Measurements from ENCODE around the gene ISYNA1. TPM values are rescaled to one million over a fixed set of nuclear protein-coding genes. Genes with fewer than 3 reads are reported as not detected.

The ISYNA1 gene
- total RNA-seq, 2 experiments from 2014 or later: 26.7 to 33.5 TPM

DNA sequence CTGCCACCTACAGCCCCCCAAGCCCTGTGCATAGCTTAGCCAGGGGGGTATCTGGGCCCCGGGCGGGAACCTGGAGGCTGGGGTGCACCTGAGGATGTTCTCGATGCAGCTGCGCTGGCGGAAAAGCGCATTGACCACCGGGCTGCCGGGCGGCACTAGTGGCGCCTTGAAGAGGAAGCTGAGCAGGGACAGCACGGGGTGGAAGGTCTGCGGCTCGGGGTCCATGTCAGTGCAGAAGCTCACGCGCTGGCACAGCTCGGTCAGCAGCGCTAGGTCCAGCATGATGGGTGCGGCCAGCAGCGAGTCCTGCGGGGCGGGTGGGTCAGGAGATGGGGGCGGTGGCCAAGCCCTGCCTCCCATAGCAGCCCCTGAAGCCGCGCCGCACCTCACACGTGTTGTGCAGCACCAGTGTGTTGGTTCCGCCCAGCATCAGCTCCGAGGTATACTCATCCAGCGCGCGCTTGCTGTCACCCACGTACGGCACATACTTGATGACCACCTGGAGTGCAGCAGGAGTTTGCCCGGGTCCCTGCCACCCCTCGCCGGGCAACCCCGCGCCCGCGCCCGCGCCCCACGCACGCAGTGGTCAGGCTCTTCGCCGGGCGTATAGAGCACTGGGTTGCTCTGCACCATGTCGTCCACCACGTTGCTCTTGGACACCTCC lies 2.6 kb downstream of the ISYNA1 start:
- H3K4me3 Mint-ChIP-seq: no peak overlapping the region

DNA sequence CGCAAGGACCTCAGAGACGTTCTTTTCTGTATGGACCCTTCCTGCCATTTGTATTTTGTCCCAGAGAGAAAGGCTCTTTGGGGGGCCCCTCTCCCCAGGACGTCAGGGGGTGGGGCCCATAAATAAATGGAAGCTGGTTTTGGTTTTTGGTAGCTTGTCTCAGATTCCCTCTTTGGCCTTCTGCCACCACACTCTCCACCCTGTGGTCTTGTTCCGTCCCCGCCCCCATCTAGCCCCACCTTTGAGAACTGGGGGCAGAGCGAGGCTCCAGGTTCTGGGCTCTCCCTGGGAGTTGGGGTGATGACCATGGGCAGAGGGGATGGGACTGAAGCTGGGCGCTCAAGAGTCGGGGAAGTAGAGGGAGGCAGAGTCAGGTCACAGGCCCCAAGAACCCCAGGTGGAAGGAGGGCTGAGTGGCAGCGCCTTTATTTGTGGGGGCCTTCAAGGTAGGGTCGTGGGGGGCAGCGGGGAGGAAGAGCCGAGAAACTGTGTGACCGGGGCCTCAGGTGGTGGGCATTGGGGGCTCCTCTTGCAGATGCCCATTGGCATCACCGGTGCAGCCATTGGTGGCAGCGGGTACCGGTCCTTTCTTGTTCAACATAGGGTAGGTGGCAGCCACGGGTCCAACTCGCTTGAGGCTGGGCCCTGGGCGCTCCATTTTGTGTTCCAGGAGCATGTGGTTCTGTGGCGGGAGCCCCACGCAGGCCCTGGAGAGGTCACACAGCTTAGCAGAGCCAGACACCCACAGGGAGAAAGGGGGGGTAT lies 3.3 kb downstream of the ISYNA1 start:
- POLR2A ChIA-PET: no interaction called here
- H3K4me1 Mint-ChIP-seq (ENCODE audit: low read depth): peaks cover 53% of the 10 kb centered on the region
- no peaks in the 10 kb centered on the region for H3K9me3 Mint-ChIP-seq (ENCODE audit: insufficient read depth)
- CTCF ChIA-PET: interaction anchor here (0.7 to 1.0 kb wide), 2 partner anchors 16 to 86 kb away, joined by 3 read pairs; no protein-coding TSS in a partner anchor
- H3K27me3 Mint-ChIP-seq (ENCODE audit: low read depth): no peaks in the 10 kb centered on the region
- H3K36me3 Mint-ChIP-seq (ENCODE audit: low read depth): peaks cover 26% of the 10 kb centered on the region
- peak overlapping the region; percentile 20 for H3K27ac Mint-ChIP-seq
- ATAC-seq: no peak
- peak overlapping the region; percentile 50 for H3K4me3 Mint-ChIP-seq
- no peak for DNase-seq

More for the DNA sequence above, 2.6 kb downstream of the ISYNA1 start:
- Mint-ChIP-seq H3K27me3 (ENCODE audit: low read depth) (no peaks in the 10 kb centered on the region), H3K9me3 (ENCODE audit: insufficient read depth) (no peaks in the 10 kb centered on the region), H3K4me1 (ENCODE audit: low read depth) (peaks cover 47% of the 10 kb centered on the region), H3K36me3 (ENCODE audit: low read depth) (peaks cover 25% of the 10 kb centered on the region), H3K27ac (no peak overlapping the region)
- DNase-seq (no peak), ATAC-seq (no peak)
- POLR2A ChIA-PET: no interaction called here
- CTCF ChIA-PET: interaction anchor here (0.7 kb wide), 1 partner anchor 16 kb away, joined by 3 read pairs; no protein-coding TSS in a partner anchor

DNA sequence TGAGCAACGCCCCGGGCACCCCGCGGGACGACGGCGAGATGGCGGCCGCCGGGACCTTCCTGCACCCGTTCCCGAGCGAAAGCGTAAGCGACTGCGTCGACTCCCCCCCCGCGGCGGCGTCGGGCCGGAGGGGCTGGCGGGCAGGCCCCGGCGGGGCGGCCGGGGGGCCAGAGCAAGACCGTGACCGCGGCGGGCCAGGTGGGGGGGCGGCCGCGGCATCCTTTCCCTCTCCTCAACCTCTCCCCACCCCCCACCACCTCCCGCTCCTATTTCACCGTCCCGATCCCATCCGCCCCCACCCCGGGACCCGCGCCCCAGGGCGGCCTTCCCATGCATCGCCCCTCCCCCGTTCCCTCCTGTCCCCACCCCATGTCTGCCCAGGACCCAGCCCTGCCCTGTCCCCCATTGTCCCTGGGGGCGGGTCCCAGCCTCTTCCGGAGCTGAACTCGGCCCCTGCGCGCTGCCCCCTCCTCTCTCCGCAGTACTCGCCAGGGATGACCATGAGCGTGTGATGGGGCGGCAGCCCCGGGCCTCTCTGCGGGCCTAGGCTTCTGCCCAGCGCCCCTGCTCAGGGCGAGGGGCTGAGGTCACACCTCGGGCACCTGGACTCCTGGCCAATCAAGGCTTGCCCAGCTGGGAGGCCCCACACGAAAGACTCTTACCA lies 4.1 kb downstream of the ISYNA1 start:
- H3K9me3 Mint-ChIP-seq (ENCODE audit: insufficient read depth): no peaks in the 10 kb centered on the region
- no peak for DNase-seq
- CTCF ChIA-PET: interaction anchor here (1.0 to 1.3 kb wide), 2 partner anchors 46 to 87 kb away, joined by 3 read pairs; no protein-coding TSS in a partner anchor
- H3K4me1 Mint-ChIP-seq (ENCODE audit: low read depth): peaks cover 53% of the 10 kb centered on the region
- no peaks in the 10 kb centered on the region for H3K27me3 Mint-ChIP-seq (ENCODE audit: low read depth)
- peak overlapping the region; percentile 50 for H3K4me3 Mint-ChIP-seq
- H3K27ac Mint-ChIP-seq: peak overlapping the region; percentile 20
- H3K36me3 Mint-ChIP-seq (ENCODE audit: low read depth): peaks cover 26% of the 10 kb centered on the region
- POLR2A ChIA-PET: no interaction called here
- no peak for ATAC-seq

GRCh38 chr19:18433015-18433691 lies 4.8 kb downstream of the ISYNA1 start:
- H3K27ac Mint-ChIP-seq: no peak overlapping the region
- ChIA-PET POLR2A (no interaction called here), CTCF (interaction anchor here (1.0 to 1.4 kb wide), 3 partner anchors 45 to 155 kb away, joined by 3 to 4 read pairs (median 3); no protein-coding TSS in a partner anchor)
- H3K4me1 Mint-ChIP-seq (ENCODE audit: low read depth): peaks cover 58% of the 10 kb centered on the region
- no peak overlapping the region for H3K4me3 Mint-ChIP-seq
- ATAC-seq (no peak), DNase-seq (no peak)
- H3K9me3 Mint-ChIP-seq (ENCODE audit: insufficient read depth): no peaks in the 10 kb centered on the region
- peaks cover 27% of the 10 kb centered on the region for H3K36me3 Mint-ChIP-seq (ENCODE audit: low read depth)
- no peaks in the 10 kb centered on the region for H3K27me3 Mint-ChIP-seq (ENCODE audit: low read depth)

DNA sequence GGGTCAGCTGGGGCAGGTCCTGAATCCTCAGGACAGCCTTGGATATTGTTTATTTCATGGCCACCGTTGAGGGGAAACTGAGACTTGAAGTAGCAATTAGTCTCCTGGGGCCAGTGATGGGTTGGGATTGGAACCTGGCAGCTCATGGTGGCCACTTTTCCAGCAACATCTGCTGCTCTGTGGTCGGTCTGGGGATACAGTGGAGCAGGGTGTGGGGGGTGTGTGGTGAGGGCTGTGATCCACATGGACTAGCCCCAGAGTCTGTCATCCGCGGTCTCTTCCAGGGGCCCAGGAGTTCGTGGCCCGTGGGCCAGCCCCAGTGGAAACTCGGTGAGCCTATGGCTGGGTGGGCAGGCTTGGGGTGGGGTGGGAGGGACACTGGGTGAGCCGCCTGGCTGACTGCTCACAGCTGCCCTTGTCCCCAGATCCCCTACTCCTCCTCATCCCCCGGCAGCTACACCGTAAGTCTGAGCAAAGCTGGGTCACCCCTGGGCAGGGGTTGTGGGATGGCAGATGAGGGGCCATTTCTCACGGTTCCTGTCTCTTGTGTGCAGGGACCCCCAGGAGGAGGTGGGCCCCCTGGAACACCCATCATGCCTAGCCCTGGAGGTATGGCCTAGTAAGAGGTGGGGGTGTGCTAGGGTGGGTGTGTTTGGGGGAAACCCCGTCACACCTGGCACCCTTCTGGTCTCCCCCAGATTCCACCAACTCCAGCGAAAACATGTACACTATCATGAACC lies 5.5 kb downstream of the ISYNA1 start:
- CTCF ChIA-PET: interaction anchor here (1.3 to 1.4 kb wide), 2 partner anchors 44 to 156 kb away, joined by 3 to 4 read pairs; no protein-coding TSS in a partner anchor
- POLR2A ChIA-PET: no interaction called here
- H3K9me3 Mint-ChIP-seq (ENCODE audit: insufficient read depth): no peaks in the 10 kb centered on the region
- peaks cover 27% of the 10 kb centered on the region for H3K36me3 Mint-ChIP-seq (ENCODE audit: low read depth)
- DNase-seq: no peak
- no peak for ATAC-seq
- no peaks in the 10 kb centered on the region for H3K27me3 Mint-ChIP-seq (ENCODE audit: low read depth)
- H3K27ac Mint-ChIP-seq: no peak overlapping the region
- peaks cover 63% of the 10 kb centered on the region for H3K4me1 Mint-ChIP-seq (ENCODE audit: low read depth)
- H3K4me3 Mint-ChIP-seq: no peak overlapping the region

- H3K27ac Mint-ChIP-seq: no peak overlapping the region
- POLR2A ChIA-PET: interaction anchor here (0.9 kb wide), 1 partner anchor 13 kb away, joined by 3 read pairs; the partner anchor contains the start of gene SSBP4
Observed at GRCh38 chr19:18431351-18432197, 6.4 kb downstream of the ISYNA1 start.

DNA sequence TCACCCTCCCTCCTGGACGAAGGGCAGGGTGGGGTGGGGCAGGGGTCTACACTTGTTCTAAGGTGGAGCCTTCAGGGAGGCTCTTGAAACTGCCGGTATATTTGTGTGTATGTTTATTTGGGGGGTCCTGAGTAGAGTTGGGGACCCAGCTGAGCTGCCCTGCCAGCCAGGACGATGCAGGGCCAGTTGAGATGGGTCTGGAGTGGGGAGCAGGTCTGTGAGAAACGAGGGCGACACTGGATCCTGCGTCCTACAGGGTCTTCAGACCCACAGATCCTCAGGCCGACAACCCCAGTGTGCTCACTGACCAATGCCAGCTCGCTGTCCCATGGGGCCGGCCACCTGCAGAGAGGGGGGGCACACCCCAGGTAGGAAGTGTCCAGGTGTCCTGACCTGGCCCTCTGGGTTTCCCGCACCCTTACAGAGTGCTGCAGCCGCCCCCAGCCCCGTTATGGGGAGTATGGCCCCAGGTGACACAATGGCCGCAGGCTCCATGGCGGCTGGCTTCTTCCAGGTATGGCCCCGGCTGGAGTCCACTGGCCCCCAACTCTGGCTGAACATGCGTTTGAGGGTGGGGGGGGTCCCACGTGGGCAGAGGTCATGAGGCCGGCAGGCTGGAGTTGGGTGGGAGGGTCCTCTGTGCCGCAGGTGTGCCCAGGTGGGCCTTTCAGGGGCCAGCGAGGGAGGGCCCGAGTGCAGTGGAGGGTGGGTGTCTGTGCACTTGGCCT lies 7.4 kb downstream of the ISYNA1 start:
- ChIA-PET CTCF (no interaction called here), POLR2A (no interaction called here)
- ATAC-seq (no peak), DNase-seq (no peak)
- Mint-ChIP-seq H3K4me1 (ENCODE audit: low read depth) (peaks cover 63% of the 10 kb centered on the region), H3K27ac (peak overlapping the region; percentile 88), H3K4me3 (peak overlapping the region; percentile 62), H3K27me3 (ENCODE audit: low read depth) (no peaks in the 10 kb centered on the region), H3K9me3 (ENCODE audit: insufficient read depth) (no peaks in the 10 kb centered on the region), H3K36me3 (ENCODE audit: low read depth) (peaks cover 23% of the 10 kb centered on the region)

More at GRCh38 chr19:18431351-18432197, 6.4 kb downstream of the ISYNA1 start:
- peaks cover 65% of the 10 kb centered on the region for H3K4me1 Mint-ChIP-seq (ENCODE audit: low read depth)
- H3K4me3 Mint-ChIP-seq: no peak overlapping the region
- peaks cover 27% of the 10 kb centered on the region for H3K36me3 Mint-ChIP-seq (ENCODE audit: low read depth)
- H3K27me3 Mint-ChIP-seq (ENCODE audit: low read depth): no peaks in the 10 kb centered on the region
- no peak for ATAC-seq
- no peaks in the 10 kb centered on the region for H3K9me3 Mint-ChIP-seq (ENCODE audit: insufficient read depth)
- CTCF ChIA-PET: interaction anchor here (1.4 kb wide), 1 partner anchor 157 kb away, joined by 4 read pairs; no protein-coding TSS in a partner anchor
- no peak for DNase-seq

- Mint-ChIP-seq H3K27ac (peak overlapping the region; percentile 88), H3K27me3 (ENCODE audit: low read depth) (no peaks in the 10 kb centered on the region), H3K4me3 (peak overlapping the region; percentile 67), H3K36me3 (ENCODE audit: low read depth) (peaks cover 23% of the 10 kb centered on the region), H3K9me3 (ENCODE audit: insufficient read depth) (no peaks in the 10 kb centered on the region), H3K4me1 (ENCODE audit: low read depth) (peaks cover 68% of the 10 kb centered on the region)
- POLR2A ChIA-PET: no interaction called here
- DNase-seq (peak; percentile 65), ATAC-seq (peak; percentile 16)
- CTCF ChIA-PET: interaction anchor here (1.5 to 2.2 kb wide), 2 partner anchors 10 to 40 kb away, joined by 3 to 10 read pairs; partner anchors contain the start of gene SSBP4
Observed at GRCh38 chr19:18429717-18430416, 8.1 kb downstream of the ISYNA1 start.

GRCh38 chr19:18428787-18429674 lies 8.9 kb downstream of the ISYNA1 start:
- ChIA-PET CTCF (interaction anchor here (1.5 to 2.2 kb wide), 2 partner anchors 9 to 40 kb away, joined by 3 to 10 read pairs; partner anchors contain the start of gene SSBP4), POLR2A (interaction anchor here (0.9 to 1.5 kb wide), 3 partner anchors 9 to 12 kb away, joined by 4 to 5 read pairs (median 5); no protein-coding TSS in a partner anchor)
- H3K9me3 Mint-ChIP-seq (ENCODE audit: insufficient read depth): no peaks in the 10 kb centered on the region
- H3K27me3 Mint-ChIP-seq (ENCODE audit: low read depth): no peaks in the 10 kb centered on the region
- peaks cover 15% of the 10 kb centered on the region for H3K36me3 Mint-ChIP-seq (ENCODE audit: low read depth)
- peaks cover 68% of the 10 kb centered on the region for H3K4me1 Mint-ChIP-seq (ENCODE audit: low read depth)
- H3K27ac Mint-ChIP-seq: peak overlapping the region; percentile 88
- H3K4me3 Mint-ChIP-seq: peak overlapping the region; percentile 67
- ATAC-seq: peak; percentile 82
- DNase-seq: peak; percentile 91
